RWPE1 (cell line): ENCODE results near the gene KRTAP5-8.
"Not testable (repeated sequence)": the region's sequence is repeated elsewhere in the genome, so short reads cannot be mapped to it uniquely, and the experiment has no call there.

Source experiments
- CTCF ChIA-PET: fragments of 350-600 bp; sonication (Branson Sonifier 250); formaldehyde crosslinking; extraction: SDS; loops from one replicate; lab custom pipeline; 2021; lab: Yijun Ruan, JAX
- POLR2A ChIA-PET: fragments of 400-600 bp; formaldehyde crosslinking; extraction: SDS; loops from one replicate; lab custom pipeline; 2020; ENCODE audit warnings: antibody characterized with exemption; ENCODE audit not compliant: low non-redundant PET; lab: Yijun Ruan, JAX
- DNase-seq: peaks from one replicate; pipeline ENCODE4 v3.0.0; 2012; ENCODE audit warnings: low spot score
- H3K27ac ChIP-seq: fragments of 450-650 bp; 2 replicates; pipeline ENCODE4 v1.5.1; 2017
- CTCF ChIP-seq: fragments of 450-650 bp; conservative IDR thresholded peaks from 2 replicates; pipeline ENCODE4 v1.5.1; 2017; ENCODE audit warnings: low read depth, mild to moderate bottlenecking

Gene KRTAP5-8

GRCh38 chr11:71564430-71564829, 26.6 kb downstream of the KRTAP5-8 start:
- no peak for DNase-seq
- no peak for TF ChIP-seq CTCF
- no peak overlapping the region for H3K27ac ChIP-seq
- ChIA-PET CTCF (interaction anchor here (0.7 kb wide), 1 partner anchor 16 kb away, joined by 5 read pairs; no protein-coding TSS in a partner anchor), POLR2A (no interaction called here)

- no peak for TF ChIP-seq CTCF
- POLR2A ChIA-PET = no interaction called here
- DNase-seq = no peak
- CTCF ChIA-PET = interaction anchor here (0.7 kb wide), 1 partner anchor 15 kb away, joined by 5 read pairs; no protein-coding TSS in a partner anchor
- H3K27ac ChIP-seq = no peak within 1 kb of the TSS
These were observed 27.4 kb downstream of the KRTAP5-8 start, which contains the start of gene KRTAP5-10 for GRCh38 chr11:71565263-71565662. Gene KRTAP5-10 (plus strand): TSS chr11:71565563. CDS start chr11:71565588, 25 bp downstream.

- no peak for DNase-seq
- POLR2A ChIA-PET = no interaction called here
- CTCF ChIA-PET = interaction anchor here (0.6 kb wide), 1 partner anchor 322 kb away, joined by 4 read pairs; no protein-coding TSS in a partner anchor
- H3K27ac ChIP-seq = no peak overlapping the region
- TF ChIP-seq CTCF = no peak
These were observed 28.3 kb downstream of the KRTAP5-8 start for GRCh38 chr11:71566081-71566620.

GRCh38 chr11:71566626-71567599, 29.1 kb downstream of the KRTAP5-8 start:
- DNase-seq, H3K27ac ChIP-seq, POLR2A ChIA-PET: not testable (repeated sequence)
- CTCF ChIA-PET = interaction anchor here (0.6 kb wide), 1 partner anchor 322 kb away, joined by 4 read pairs; no protein-coding TSS in a partner anchor

GRCh38 chr11:71567633-71568032, 29.8 kb downstream of the KRTAP5-8 start:
- CTCF ChIA-PET, DNase-seq, H3K27ac ChIP-seq, POLR2A ChIA-PET: not testable (repeated sequence)

- ChIA-PET POLR2A (no interaction called here), CTCF (interaction anchor here (0.7 kb wide), 1 partner anchor 1416 kb away, joined by 3 read pairs; no protein-coding TSS in a partner anchor)
- no peak overlapping the region for H3K27ac ChIP-seq
- TF ChIP-seq CTCF = no peak
- no peak for DNase-seq
These were observed 31.0 kb downstream of the KRTAP5-8 start for GRCh38 chr11:71568704-71569349.

GRCh38 chr11:71571101-71571850, 33.5 kb downstream of the KRTAP5-8 start:
- DNase-seq, CTCF ChIA-PET, H3K27ac ChIP-seq, POLR2A ChIA-PET: not testable (repeated sequence)
